LNCaP clone FGC (cell line): ENCODE results near the gene PGAP3.

ENCODE experiments used
- DNase-seq: peaks from one replicate; pipeline ENCODE4 v3.0.0-alpha.2; 2011; ENCODE audit warnings: low read depth
- H3K4me3 ChIP-seq: 2 replicates; pipeline ENCODE4 v1.5.1; 2011; ENCODE audit warnings: mild to moderate bottlenecking, low read depth, low read length, control low read depth
- TF ChIP-seq, protein P1 (sequence below): IDR thresholded peaks from 2 replicates; pipeline ENCODE4 v1.5.1; 2012; ENCODE audit warnings: mild to moderate bottlenecking; ENCODE audit not compliant: control insufficient read depth, insufficient read depth; ENCODE audit errors: extremely low read depth

PGAP3 gene

GRCh38 chr17:39631403-39631802 is 56.5 kb downstream of the PGAP3 start:
- H3K4me3 ChIP-seq = no peak overlapping the region
- DNase-seq = peak; percentile 45
- TF ChIP-seq, protein P1, sequence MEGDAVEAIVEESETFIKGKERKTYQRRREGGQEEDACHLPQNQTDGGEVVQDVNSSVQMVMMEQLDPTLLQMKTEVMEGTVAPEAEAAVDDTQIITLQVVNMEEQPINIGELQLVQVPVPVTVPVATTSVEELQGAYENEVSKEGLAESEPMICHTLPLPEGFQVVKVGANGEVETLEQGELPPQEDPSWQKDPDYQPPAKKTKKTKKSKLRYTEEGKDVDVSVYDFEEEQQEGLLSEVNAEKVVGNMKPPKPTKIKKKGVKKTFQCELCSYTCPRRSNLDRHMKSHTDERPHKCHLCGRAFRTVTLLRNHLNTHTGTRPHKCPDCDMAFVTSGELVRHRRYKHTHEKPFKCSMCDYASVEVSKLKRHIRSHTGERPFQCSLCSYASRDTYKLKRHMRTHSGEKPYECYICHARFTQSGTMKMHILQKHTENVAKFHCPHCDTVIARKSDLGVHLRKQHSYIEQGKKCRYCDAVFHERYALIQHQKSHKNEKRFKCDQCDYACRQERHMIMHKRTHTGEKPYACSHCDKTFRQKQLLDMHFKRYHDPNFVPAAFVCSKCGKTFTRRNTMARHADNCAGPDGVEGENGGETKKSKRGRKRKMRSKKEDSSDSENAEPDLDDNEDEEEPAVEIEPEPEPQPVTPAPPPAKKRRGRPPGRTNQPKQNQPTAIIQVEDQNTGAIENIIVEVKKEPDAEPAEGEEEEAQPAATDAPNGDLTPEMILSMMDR = no peak

DNA sequence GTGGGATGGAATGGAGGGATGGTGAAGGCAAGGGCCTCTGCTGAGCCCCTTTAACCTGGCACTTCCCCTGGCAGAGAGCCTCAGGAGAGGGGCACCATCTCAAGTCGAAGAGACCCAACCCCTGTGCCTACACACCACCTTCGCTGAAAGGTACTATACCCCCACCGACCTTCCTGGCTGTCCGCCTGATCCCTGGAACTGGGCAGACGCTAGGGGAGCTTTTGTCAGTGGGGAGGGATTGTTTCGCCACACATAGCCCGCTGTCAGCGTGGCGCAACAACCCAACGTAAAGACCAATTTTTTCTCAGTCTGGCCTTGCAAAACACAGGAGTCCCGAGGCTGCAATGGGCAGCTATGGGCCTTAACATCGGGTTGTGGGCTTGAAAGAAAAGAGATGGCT is 58.0 kb downstream of the PGAP3 start:
- TF ChIP-seq, protein P1 = no peak
- DNase-seq = no peak
- H3K4me3 ChIP-seq = no peak overlapping the region

- DNase-seq = no peak
- no peak overlapping the region for H3K4me3 ChIP-seq
- TF ChIP-seq, protein P1 = no peak
Observed at GRCh38 chr17:39629494-39629880, 58.4 kb downstream of the PGAP3 start.

- H3K4me3 ChIP-seq = no peak overlapping the region
- TF ChIP-seq, protein P1 = no peak
- no peak for DNase-seq
Observed at GRCh38 chr17:39628655-39629493, 59.0 kb downstream of the PGAP3 start.

DNA sequence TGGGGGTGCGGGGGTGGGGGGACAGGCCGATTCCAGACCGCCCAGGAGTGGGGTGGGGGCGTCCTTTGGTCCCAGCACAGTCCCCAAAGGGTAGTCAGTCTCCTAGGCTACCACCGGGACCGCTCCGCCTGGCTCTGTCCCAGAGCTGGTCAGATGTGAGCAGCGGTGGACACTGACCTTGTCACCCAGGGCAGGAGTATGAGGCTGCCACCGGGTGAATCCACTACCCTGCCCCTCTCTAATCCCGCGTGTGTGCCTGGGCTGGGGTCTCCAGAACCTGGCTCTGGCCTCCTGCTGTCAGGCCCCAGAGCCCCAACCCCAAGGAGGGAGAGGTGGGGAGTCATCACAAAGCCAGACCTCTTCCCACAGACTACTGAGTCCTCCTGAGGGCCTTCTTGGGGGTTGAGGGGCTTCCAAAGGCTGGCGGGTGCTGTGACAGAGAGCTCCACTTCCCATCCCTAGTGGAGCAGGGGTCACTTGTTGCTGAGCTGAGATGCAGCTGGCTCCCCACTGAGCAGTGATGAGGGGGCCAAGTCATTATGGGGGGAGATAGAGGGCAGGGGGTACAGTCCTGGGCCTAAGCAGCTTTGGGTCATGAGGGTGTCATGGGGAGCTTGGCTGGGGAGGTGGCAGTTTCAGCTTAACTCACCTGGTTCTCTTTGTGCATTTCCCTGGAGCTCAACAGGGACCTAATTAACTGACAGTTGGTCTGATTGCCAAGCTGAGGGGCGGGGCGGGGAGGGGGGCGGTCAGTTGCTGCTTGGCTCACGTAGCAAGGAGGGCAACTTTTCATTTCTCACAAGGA is 59.9 kb downstream of the PGAP3 start:
- TF ChIP-seq, protein P1 = no peak
- no peak for DNase-seq
- H3K4me3 ChIP-seq = no peak overlapping the region

- TF ChIP-seq, protein P1 = no peak
- H3K4me3 ChIP-seq = no peak overlapping the region
- no peak for DNase-seq
Observed at GRCh38 chr17:39627047-39627711, 60.7 kb downstream of the PGAP3 start.
